Neutrophil (primary cell): Measurements from ENCODE around the gene AMMECR1.

Experiments used
- H3K27ac ChIP-seq: fragments of 200-600 bp; sonication (generic); 2 replicates; pipeline ENCODE4 v1.5.1; 2016; ENCODE audit warnings: mild to moderate bottlenecking, moderate library complexity
- H3K27me3 ChIP-seq: fragments of 200-600 bp; sonication (generic); 2 replicates; pipeline ENCODE4 v1.6.0; 2016; ENCODE audit warnings: mild to moderate bottlenecking
- H3K36me3 ChIP-seq: fragments of 200-600 bp; sonication (generic); 2 replicates; pipeline ENCODE4 v1.5.1; 2017
- H3K4me1 ChIP-seq, 2 experiments: fragments of 200-600 bp in 1 of 2; sonication (generic) in 1 of 2; 1 replicate in 1 of 2; 2 replicates in 1 of 2; pipeline versions ENCODE4 v1.5.1 to v1.6.1; 2013 to 2016; ENCODE audit warnings: low read depth in 1 of 2, low read length in 1 of 2, mild to moderate bottlenecking in 1 of 2, moderate library complexity in 1 of 2; ENCODE audit not compliant: control insufficient read depth in 1 of 2, insufficient read depth in 1 of 2
- H3K4me3 ChIP-seq, 2 experiments: fragments of 200-600 bp in 1 of 2; sonication (generic) in 1 of 2; 1 replicate in 1 of 2; 2 replicates in 1 of 2; pipeline ENCODE4 v1.5.1; 2013 to 2016; ENCODE audit warnings: low read depth in 1 of 2, low read length in 1 of 2, mild to moderate bottlenecking in 1 of 2, moderate library complexity in 1 of 2
- H3K9me3 ChIP-seq: fragments of 200-600 bp; sonication (generic); 2 replicates; pipeline ENCODE4 v1.5.1; 2016
- TF ChIP-seq, protein P1 (sequence below): fragments of 200-600 bp; sonication (generic); IDR thresholded peaks from 2 replicates; pipeline ENCODE4 v1.5.1; 2016; ENCODE audit warnings: antibody characterized with exemption

The AMMECR1 gene

DNA sequence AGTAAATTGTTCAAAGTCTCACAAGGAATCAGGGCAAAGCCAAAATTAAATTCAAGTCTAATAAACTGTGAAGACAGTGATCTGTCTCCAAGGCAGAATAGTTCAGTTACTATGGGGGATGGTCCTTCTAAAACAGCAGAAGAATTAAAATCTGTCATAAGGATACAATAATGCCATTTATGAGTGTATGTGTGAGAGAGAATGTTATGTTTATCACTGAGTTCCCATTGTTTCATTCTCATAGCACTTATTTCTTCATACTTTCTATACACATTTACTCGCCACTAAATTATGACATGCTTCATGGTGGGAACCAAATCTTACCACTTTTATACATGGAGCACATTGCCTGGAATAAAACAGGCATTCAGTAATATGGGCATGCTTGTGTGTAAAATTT, 102.5 kb downstream of the AMMECR1 start:
- Histone ChIP-seq H3K36me3 (no peaks in the 10 kb centered on the region), H3K4me3 (no peak overlapping the region), H3K27me3 (no peaks in the 10 kb centered on the region), H3K9me3 (no peaks in the 10 kb centered on the region), H3K4me1 (no peaks in the 10 kb centered on the region), H3K27ac (no peak overlapping the region)
- TF ChIP-seq, protein P1, sequence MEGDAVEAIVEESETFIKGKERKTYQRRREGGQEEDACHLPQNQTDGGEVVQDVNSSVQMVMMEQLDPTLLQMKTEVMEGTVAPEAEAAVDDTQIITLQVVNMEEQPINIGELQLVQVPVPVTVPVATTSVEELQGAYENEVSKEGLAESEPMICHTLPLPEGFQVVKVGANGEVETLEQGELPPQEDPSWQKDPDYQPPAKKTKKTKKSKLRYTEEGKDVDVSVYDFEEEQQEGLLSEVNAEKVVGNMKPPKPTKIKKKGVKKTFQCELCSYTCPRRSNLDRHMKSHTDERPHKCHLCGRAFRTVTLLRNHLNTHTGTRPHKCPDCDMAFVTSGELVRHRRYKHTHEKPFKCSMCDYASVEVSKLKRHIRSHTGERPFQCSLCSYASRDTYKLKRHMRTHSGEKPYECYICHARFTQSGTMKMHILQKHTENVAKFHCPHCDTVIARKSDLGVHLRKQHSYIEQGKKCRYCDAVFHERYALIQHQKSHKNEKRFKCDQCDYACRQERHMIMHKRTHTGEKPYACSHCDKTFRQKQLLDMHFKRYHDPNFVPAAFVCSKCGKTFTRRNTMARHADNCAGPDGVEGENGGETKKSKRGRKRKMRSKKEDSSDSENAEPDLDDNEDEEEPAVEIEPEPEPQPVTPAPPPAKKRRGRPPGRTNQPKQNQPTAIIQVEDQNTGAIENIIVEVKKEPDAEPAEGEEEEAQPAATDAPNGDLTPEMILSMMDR: no peak

DNA sequence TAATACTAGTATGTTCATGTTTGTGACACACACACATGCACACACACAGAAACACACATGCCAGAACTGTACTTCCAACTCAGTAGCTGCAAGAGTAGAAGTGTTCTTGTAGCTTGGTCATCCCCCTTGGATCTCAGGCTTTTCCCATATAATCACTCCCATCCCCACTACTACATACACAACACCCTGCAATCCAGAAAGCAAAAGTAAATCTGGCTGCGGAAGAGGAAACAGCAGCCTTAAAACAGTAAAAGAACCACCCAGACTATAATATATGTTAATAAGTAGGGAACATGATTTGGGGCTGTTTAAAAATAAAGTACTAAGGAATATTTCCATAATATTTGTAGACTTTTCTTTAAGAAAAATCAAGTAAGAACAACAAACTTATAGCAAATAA, 103.2 kb downstream of the AMMECR1 start:
- H3K9me3 ChIP-seq: no peaks in the 10 kb centered on the region
- no peak overlapping the region for H3K27ac ChIP-seq
- no peaks in the 10 kb centered on the region for H3K27me3 ChIP-seq
- TF ChIP-seq, protein P1: no peak
- no peaks in the 10 kb centered on the region for H3K4me1 ChIP-seq
- no peaks in the 10 kb centered on the region for H3K36me3 ChIP-seq
- no peak overlapping the region for H3K4me3 ChIP-seq

DNA sequence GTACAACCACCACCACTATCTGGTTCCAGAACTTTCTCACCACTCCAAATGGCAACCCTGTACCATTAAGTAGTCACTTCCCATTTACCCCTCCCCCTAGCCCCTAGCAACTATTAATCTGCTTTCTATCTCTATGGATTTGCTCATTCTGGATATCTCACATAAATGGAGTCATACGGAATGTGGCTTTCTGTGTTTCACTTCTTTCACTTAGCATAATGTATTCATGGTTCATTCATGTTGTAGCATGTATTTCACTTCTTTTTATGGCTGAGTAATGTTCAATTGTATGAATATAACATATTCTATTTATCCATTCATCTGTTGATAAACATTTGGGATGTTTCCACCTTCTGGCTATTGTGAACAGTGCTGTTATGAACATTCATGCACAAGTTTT, 104.7 kb downstream of the AMMECR1 start:
- no peak overlapping the region for H3K4me3 ChIP-seq
- H3K27me3 ChIP-seq: no peaks in the 10 kb centered on the region
- H3K9me3 ChIP-seq: no peaks in the 10 kb centered on the region
- no peaks in the 10 kb centered on the region for H3K36me3 ChIP-seq
- H3K27ac ChIP-seq: no peak overlapping the region
- TF ChIP-seq, protein P1: no peak
- no peaks in the 10 kb centered on the region for H3K4me1 ChIP-seq

DNA sequence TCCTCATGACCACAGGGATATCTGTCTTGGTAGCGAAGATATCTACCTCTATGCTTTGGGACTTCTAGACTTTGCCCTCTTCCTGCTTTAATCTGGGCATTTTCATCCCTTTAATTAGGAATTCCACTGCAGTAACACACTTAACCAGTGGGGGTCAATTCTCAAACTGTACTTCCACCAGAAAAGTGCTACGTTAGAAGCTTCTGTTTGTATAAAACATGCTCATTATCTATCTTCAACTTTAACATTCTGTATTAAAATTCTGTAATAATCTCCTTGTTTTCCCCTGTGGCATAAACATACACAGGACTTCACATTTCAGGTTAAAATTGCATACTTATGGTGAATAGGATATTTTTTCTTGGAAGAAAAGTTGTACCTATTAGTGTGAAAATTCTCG, 105.6 kb downstream of the AMMECR1 start:
- Histone ChIP-seq H3K27me3 (no peaks in the 10 kb centered on the region), H3K36me3 (no peaks in the 10 kb centered on the region), H3K9me3 (no peaks in the 10 kb centered on the region), H3K4me1 (no peaks in the 10 kb centered on the region), H3K27ac (no peak overlapping the region), H3K4me3 (no peak overlapping the region)
- TF ChIP-seq, protein P1: no peak

DNA sequence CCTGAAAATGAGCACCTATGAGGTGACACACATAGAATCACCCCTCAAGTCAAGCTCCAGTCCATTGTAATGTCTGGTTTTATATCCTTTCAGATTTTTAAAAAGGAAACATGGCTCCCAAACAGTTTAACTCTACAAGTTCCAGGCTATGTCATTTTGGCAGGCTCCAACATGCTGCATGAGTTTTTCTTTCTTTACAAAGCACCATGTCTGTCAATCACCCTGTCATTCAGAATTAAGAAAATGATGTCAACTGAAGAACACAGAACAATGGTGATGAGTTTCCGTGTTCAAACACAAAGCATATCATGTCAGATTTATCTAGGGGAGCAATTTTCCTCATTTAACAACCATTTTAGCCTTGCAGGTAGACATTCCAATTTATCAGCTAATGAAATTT, 106.5 kb downstream of the AMMECR1 start:
- no peaks in the 10 kb centered on the region for H3K9me3 ChIP-seq
- TF ChIP-seq, protein P1: no peak

More for the DNA sequence above, 106.5 kb downstream of the AMMECR1 start:
- no peaks in the 10 kb centered on the region for H3K4me1 ChIP-seq
- H3K36me3 ChIP-seq: no peaks in the 10 kb centered on the region
- H3K27me3 ChIP-seq: no peaks in the 10 kb centered on the region
- no peak overlapping the region for H3K27ac ChIP-seq
- H3K4me3 ChIP-seq: no peak overlapping the region
